Smooth muscle cell (in vitro differentiated cells): ENCODE data around the gene PCDHA13. TPM values are rescaled to one million over a fixed set of nuclear protein-coding genes. Genes with fewer than 3 reads are reported as not detected.

ENCODE experiments used
- DNase-seq: peaks from one replicate; lab custom pipeline; 2025; ENCODE audit not compliant: unreplicated experiment; lab: John Stamatoyannopoulos, UW
- H2AFZ ChIP-seq: fragments of 200-600 bp; sonication (generic); 2 replicates; pipeline ENCODE4 v1.6.0; 2016; ENCODE audit warnings: antibody characterized with exemption, low read depth, mild to moderate bottlenecking
- H3F3A ChIP-seq: fragments of 200-600 bp; sonication (generic); 2 replicates; pipeline ENCODE4 v1.6.0; 2017; ENCODE audit warnings: antibody characterized with exemption, low read depth
- H3K27ac ChIP-seq: fragments of 200-600 bp; sonication (generic); 2 replicates; pipeline ENCODE4 v1.5.1; 2016; ENCODE audit warnings: low read depth, mild to moderate bottlenecking
- H3K27me3 ChIP-seq: fragments of 200-600 bp; sonication (generic); 2 replicates; pipeline ENCODE4 v1.6.1; 2016; ENCODE audit warnings: low read depth, mild to moderate bottlenecking
- H3K36me3 ChIP-seq: fragments of 200-600 bp; sonication (generic); 2 replicates; pipeline ENCODE4 v1.5.1; 2016; ENCODE audit warnings: low read depth
- H3K4me1 ChIP-seq: fragments of 200-600 bp; sonication (generic); 2 replicates; pipeline ENCODE4 v1.5.1; 2016; ENCODE audit warnings: low read depth
- H3K4me2 ChIP-seq: fragments of 200-600 bp; sonication (generic); 2 replicates; pipeline ENCODE4 v1.6.0; 2016; ENCODE audit warnings: mild to moderate bottlenecking
- H3K4me3 ChIP-seq: fragments of 200-600 bp; sonication (generic); 2 replicates; pipeline ENCODE4 v1.5.1; 2016; ENCODE audit warnings: mild to moderate bottlenecking
- H3K79me2 ChIP-seq: fragments of 200-600 bp; sonication (generic); 2 replicates; pipeline ENCODE4 v1.6.0; 2016; ENCODE audit warnings: low read depth, mild to moderate bottlenecking
- H3K9ac ChIP-seq: fragments of 200-600 bp; sonication (generic); 2 replicates; pipeline ENCODE4 v1.6.0; 2016; ENCODE audit warnings: low read depth
- H3K9me3 ChIP-seq: fragments of 200-600 bp; sonication (generic); replicated peaks from 2 replicates; pipeline ENCODE4 v1.5.1; 2016; ENCODE audit warnings: low read depth
- H4K20me1 ChIP-seq: fragments of 200-600 bp; sonication (generic); 2 replicates; pipeline ENCODE4 v1.6.0; 2016; ENCODE audit warnings: low read depth
- CTCF ChIP-seq: fragments of 200-600 bp; sonication (generic); IDR thresholded peaks from 2 replicates; pipeline ENCODE4 v1.5.1; 2017; ENCODE audit warnings: borderline replicate concordance, mild to moderate bottlenecking, antibody characterized with exemption; ENCODE audit not compliant: insufficient read depth, poor library complexity, severe bottlenecking
- WGBS: methylation state at CpG from one replicate; pipeline ENCODE4 v1.1.7; 2016; ENCODE audit warnings: low lambda C conversion rate; 5-methylcytosine and 5-hydroxymethylcytosine counted together
- polyA plus RNA-seq: library from polyadenylated mRNA; unstranded; fragments of >200 nt; fragmentation: Nextera tagmentation; extraction: Ambion mirVana; gene quantifications from 2 replicates; pipeline ENCODE4 v1.2.1, GENCODE V29; 2016
- total RNA-seq: library from RNA; depleted of rRNA; stranded (reverse); fragments of >200 nt; gene quantifications from 2 replicates; pipeline ENCODE4 v1.2.3, GENCODE V29; 2014

Gene PCDHA13
- total and polyA plus RNA-seq, 2 experiments from 2014 or later, result 0.99 to 1.3 TPM

- no peak for DNase-seq
- WGBS, result 98% methylated on average over 75 of the region's 76 CpGs
- H3K4me2 ChIP-seq, result no peak overlapping the region
These were observed 19.3 kb upstream of the PCDHA13 start for GRCh38 chr5:140862441-140863295.

GRCh38 chr5:140868721-140869554, 13.0 kb upstream of the PCDHA13 start, which contains the start of gene PCDHA11:
Gene PCDHA11 (plus strand): TSS chr5:140868957. CDS start chr5:140869104, 147 bp downstream.
- no peak for DNase-seq
- peaks cover 4% of the 10 kb centered on the region for H4K20me1 ChIP-seq
- TF ChIP-seq CTCF, result peak; percentile 26
- no peak within 1 kb of the TSS for H3K9ac ChIP-seq
- H3K4me2 ChIP-seq, result peak within 1 kb of the TSS; percentile 71
- no peak within 1 kb of the TSS for H2AFZ ChIP-seq
- no peaks in the 10 kb centered on the region for H3K27me3 ChIP-seq
- peaks cover 4% of the 10 kb centered on the region for H3K79me2 ChIP-seq
- no peaks in the 10 kb centered on the region for H3K36me3 ChIP-seq
- peak within 1 kb of the TSS; percentile 47 for H3K4me3 ChIP-seq
- 57% methylated on average over 41 of the region's 41 CpGs for WGBS
- no peak within 1 kb of the TSS for H3K27ac ChIP-seq
- H3K9me3 ChIP-seq, result no peaks in the 10 kb centered on the region
- H3F3A ChIP-seq, result no peaks in the 10 kb centered on the region
- H3K4me1 ChIP-seq, result no peaks in the 10 kb centered on the region

More at GRCh38 chr5:140862441-140863295, 19.3 kb upstream of the PCDHA13 start:
- no peaks in the 10 kb centered on the region for H3K9me3 ChIP-seq
- H3K4me1 ChIP-seq, result peaks cover 13% of the 10 kb centered on the region
- no peak overlapping the region for H3K4me3 ChIP-seq
- H3K9ac ChIP-seq, result no peak overlapping the region
- H2AFZ ChIP-seq, result no peak overlapping the region
- no peaks in the 10 kb centered on the region for H3F3A ChIP-seq
- no peak overlapping the region for H3K27ac ChIP-seq
- H3K27me3 ChIP-seq, result no peaks in the 10 kb centered on the region
- peaks cover 4% of the 10 kb centered on the region for H4K20me1 ChIP-seq
- no peak for TF ChIP-seq CTCF
- H3K36me3 ChIP-seq, result peaks cover 3% of the 10 kb centered on the region
- H3K79me2 ChIP-seq, result peaks cover 24% of the 10 kb centered on the region

- WGBS, result 97% methylated on average over 5 of the region's 5 CpGs
- Histone ChIP-seq H3K4me2 (peak overlapping the region; percentile 71), H2AFZ (no peak overlapping the region)
These were observed 12.4 kb upstream of the PCDHA13 start for GRCh38 chr5:140869555-140869886.

More at GRCh38 chr5:140869555-140869886, 12.4 kb upstream of the PCDHA13 start:
- no peak for DNase-seq
- TF ChIP-seq CTCF, result peak; percentile 19
- Histone ChIP-seq H4K20me1 (peaks cover 4% of the 10 kb centered on the region), H3K79me2 (peaks cover 4% of the 10 kb centered on the region), H3F3A (no peaks in the 10 kb centered on the region), H3K27me3 (no peaks in the 10 kb centered on the region), H3K36me3 (no peaks in the 10 kb centered on the region), H3K9me3 (no peaks in the 10 kb centered on the region), H3K4me1 (peaks cover 4% of the 10 kb centered on the region), H3K4me3 (peak overlapping the region; percentile 47), H3K27ac (no peak overlapping the region), H3K9ac (no peak overlapping the region)
